ELF-1 (cell line): ENCODE results near the gene TERB2.
"Not testable (repeated sequence)": the region's sequence is repeated elsewhere in the genome, so short reads cannot be mapped to it uniquely, and the experiment has no call there.

Experiments
- DNase-seq: peaks from one replicate; pipeline ENCODE4 v3.0.0-alpha.2; 2016; ENCODE audit warnings: low read depth, low spot score

The TERB2 gene, protein sequence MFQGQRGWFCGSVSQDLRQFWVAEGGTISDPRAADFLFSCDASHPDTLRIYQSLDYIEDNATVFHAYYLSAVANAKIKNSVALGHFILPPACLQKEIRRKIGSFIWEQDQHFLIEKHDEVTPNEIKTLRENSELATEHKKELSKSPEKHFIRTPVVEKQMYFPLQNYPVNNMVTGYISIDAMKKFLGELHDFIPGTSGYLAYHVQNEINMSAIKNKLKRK

DNA sequence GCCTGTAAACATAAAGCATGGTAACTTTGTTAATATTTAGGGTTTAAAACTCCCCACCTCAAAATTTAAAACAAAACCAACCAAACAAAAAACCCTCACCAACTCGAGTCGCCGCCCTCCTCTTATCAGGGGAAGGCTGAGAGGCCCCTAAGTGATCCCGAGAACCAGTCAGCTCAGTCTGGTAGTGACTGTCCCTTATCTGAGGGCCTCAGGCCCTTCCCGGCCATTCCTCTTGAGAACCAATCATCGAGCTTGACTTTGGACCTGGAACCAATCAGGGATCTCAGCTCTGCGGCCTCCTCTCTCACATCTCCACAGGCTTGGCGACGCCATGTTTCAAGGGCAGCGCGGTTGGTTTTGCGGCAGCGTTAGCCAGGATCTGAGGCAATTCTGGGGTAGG lies at the start of gene TERB2:
Gene TERB2 (plus strand): TSS at position 300 of the 400 bp plus-strand sequence. CDS start 32 bp downstream, at position 332.
- no peak for DNase-seq

DNA sequence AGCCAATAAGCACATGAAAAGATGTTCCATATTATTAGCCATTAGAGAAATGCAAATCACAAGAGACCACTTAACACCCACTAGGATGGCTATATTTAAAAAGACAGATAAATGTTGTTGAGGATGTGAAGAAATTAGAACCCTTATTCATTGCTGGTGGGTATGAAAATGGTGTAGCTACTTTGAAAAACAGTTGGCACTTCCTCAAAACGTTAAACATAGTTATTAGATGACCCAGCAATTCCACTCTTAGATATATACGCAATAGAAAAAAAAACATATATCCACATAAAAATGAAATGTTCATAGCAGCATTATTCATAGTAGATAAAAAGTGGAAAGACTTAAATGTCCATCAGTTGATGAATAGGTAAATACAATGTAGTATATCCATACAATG lies 47.1 kb upstream of the TERB2 start:
- DNase-seq: no peak

DNA sequence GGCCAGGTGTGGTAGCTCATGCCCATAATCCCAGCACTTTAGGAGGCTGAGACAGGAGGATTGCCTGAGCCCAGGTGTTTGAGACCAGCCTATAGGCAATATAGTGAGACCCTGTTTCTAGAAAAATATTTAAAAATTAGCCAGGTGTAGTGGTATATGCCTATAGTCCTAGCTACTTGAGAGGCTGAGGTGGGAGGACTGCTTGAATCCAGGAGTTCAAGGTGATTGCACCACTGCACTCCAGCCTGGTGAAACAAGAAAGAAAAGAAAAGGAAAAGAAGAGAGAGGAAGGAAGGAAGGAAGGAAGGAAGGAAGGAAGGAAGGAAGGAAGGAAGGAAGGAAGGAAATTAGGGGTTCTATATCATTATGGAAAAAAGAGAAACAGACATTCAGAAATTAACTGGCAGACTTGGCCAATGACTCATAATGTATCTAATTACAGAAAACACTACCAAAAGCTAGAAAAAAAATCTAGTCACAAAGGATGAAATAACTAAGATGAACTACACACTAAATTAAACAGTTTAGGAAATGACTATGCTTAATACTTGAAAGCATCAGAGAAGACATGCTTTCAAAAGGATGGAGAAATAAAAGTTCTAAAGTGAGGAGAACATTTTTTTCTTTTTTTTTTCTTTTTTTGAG lies 45.4 kb upstream of the TERB2 start:
- DNase-seq: no peak

DNA sequence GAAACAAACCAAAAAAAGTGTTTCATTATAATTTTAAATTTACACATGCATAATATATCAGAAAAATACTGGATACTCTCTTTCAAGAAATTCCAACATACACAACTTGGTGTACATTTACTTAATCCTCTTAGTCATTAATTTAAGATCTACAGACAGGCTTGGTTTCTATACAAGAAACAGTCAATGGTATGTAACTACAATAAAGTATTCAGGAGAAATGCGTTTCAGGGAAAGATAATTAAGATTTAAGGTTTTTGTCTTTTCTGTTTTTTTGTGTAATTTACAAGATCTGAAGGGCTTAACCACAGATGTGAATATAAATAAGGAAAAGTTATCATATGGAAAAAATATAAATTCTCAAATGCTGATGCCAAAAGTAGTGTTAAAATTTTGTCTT lies 44.3 kb upstream of the TERB2 start:
- DNase-seq: not testable (repeated sequence)

DNA sequence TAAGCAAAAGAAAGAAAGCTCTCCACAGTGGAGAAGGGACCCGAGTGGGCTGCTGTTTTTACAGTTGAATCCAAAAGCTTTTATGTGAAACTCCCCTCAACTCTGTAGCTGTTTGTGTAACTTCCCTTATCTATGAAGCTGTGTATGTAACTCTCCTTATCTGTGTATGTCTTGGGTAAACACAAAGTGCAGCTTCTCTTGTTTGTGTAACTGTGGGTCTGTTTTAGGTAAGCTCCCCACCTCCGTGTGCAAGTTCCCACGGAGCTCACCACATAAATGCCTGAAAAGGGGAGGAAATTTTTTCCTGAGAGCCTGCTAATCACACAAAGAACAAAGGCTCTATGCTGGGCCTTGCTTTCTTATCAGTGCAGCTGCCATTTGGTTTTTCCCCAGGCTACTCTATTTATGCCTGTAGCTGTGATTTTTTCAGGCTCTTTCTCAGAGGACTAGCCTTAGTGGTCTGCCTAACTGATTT lies 43.5 kb upstream of the TERB2 start:
- DNase-seq: peak; percentile 61

DNA sequence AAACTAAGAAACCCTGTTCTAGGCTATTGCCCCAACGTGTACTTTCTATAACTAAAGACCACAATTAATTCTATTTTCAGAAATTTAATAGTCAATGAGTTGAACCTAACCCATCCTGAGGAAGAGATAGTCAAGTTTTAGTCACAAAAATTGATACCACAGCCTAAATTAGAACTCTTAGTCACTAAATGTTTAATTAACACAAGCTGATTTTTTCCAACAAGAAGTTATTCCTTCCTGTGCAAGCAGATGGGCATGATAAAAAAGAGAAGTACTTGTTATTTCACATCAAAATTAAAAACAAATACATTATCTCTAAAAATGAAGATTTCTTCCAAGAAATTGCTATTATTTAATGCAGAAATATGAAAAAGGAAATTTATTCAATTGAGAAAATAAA lies 38.4 kb upstream of the TERB2 start:
- no peak for DNase-seq

DNA sequence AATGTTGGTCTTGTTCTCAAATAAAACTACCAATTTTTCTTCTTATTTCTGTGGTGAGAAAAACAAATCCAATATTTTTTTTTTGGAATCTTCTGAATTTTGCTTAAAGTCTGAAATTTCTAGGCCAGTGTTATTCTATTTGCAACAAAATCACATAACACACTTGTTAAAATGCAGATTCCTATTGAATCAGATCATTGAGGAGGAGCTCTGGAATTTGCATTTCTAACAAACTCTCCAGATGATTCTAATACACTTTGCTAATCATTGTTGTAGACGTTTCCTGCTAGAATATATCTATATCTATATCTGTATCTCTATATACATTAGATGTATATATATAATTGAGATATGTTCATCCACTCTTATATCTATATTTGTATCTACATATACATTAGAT lies 27.8 kb upstream of the TERB2 start:
- not testable (repeated sequence) for DNase-seq

DNA sequence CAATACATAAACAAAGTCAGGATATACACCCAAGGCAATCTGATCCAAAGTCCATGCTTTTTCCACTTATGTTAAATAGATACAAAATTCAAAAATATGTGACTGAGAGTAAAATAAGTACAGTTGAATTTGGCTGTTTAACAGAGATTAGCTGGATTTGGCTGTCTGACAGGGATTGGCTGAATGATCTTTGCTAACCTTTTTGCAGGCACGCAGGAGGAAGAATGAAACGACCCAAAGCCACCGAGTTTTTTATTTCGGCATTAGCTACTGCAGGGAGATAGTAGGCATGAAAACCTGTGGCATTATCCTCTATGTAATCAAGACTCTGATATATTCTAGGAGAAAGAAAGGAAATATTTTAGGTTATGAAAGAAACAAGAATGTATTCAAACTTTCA lies 26.2 kb upstream of the TERB2 start:
- not testable (repeated sequence) for DNase-seq

DNA sequence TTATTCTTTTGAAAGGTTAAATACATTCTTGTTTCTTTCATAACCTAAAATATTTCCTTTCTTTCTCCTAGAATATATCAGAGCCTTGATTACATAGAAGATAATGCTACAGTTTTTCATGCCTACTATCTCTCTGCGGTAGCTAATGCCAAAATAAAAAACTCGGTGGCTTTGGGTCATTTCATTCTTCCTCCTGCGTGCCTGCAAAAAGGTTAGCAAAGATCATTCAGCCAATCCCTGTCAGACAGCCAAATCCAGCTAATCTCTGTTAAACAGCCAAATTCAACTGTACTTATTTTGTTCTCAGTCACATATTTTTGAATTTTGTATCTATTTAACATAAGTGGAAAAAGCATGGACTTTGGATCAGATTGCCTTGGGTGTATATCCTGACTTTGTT lies 1.8 kb downstream of the TERB2 start:
- DNase-seq: not testable (repeated sequence)

DNA sequence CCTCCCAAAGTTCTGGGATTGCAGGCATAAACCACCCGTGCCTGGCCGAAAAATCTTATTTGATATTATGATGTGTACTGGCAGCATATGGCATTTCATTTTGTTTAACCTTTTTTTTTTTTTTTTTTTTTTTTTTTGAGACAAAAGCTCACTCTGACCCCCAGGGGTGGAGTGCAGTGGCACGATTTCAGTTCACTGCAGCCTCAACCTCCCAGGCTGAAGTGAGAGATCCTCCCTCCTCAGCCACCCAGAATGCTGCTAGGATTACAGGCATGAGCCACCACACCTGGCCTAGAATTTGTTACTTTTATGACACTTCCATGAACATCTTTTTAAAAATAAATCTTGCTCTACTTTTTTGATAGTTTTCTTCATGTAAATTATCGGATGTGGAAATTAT lies 12.0 kb downstream of the TERB2 start:
- DNase-seq: no peak

DNA sequence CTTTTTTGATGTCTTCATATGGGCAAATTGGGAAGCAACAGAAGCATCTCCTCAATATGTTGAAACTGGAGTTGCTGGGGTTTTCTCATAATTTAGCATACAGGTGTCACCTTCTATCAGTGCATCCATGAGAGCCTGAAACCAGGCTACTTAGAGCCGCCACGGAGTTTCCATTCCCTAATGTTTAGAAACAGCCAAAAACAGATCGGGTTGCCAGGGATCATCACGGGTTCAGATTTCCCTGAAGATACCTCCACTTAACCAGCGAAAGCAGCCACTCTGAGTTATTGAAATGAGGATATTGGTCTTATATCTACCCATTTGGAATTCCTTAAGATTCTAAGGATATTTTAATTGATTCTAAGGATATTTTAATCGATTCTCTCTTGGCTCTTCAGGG lies 14.5 kb downstream of the TERB2 start:
- no peak for DNase-seq

DNA sequence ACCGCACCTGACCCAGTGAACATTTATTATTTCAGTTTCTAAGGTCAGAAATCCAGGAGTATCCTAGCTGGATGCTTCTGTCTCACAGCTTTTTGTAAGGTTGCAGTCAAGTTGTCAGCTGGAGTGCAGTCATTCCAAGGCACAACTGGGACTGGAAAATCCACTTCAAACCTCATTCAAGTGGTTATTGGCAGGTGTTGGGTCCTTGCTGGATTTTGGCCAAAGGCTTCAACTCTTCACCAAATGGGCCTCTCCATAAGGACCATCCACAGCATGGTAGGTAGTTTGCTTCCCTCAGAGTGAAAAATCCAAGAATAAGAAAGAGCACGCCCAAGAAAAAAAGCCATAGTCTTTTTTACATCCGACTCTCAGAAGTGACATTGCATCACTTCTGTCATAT lies 19.7 kb downstream of the TERB2 start:
- DNase-seq: not testable (repeated sequence)

DNA sequence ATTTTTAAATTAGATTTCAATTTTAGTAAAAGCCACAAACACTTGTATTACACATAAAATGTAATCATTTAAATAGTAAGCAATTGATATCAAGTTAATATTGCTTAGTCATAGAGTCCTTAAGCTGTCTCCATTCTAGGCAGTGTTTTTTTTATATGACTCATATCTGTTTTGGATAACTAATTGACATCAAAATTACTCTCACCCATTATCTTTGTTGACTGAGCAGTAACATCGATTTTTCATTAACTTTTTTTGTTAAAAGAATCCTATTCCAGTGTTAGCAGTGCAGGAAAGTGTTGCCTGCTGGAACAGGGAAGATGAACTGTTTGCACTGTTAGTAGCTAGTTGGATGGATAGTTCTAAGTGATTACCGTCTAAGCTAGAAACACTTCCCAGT lies 21.3 kb downstream of the TERB2 start:
- not testable (repeated sequence) for DNase-seq

DNA sequence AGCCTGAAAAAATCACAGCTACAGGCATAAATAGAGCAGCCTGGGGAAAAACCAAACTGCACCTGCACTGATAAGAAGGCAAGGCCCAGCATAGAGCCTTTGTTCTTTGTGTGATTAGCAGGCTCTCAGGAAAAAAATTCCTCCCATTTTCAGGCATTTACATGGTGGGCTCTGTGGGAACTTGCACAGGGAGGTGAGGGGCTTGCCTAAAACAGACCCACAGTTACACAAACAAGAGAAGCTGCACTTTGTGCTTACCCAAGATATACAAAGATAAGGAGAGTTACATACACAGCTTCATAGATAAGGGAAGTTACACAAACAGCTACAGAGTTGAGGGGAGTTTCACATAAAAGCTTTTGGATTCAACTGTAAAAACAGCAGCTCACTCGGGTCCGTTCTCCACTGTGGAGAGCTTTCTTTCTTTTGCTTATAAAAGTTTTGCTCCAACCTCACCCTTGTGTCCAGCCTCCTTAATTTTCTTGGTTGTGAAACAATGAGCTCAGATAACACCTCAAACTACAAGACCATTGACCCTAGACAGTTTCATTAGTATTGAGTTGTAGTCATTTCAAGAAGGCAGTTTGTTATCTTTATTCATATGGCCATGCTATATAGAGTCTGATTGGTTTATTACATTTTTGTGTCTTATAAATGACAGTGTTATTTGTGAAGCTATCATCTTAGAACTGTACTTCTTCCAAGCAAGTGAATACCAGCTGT lies 23.3 kb downstream of the TERB2 start:
- DNase-seq: peak; percentile 31

DNA sequence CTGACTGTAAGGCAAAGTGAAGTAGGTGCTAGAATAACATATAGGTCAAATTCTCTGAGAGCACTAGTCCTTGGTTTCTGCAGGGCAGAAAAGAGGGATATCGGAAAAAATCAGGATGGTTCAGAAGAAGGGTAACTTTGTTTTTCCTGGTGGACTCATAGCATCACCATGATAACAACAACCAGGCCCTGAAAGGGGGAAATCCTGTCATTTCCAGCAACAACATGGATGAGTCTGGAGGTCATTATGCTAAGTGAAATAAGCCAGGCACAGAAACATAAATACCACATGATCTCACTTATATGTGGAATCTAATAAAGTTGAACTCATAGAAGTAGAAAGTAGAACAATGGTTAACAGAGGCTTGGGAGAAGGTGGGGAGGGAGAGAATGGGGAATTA lies 27.7 kb downstream of the TERB2 start:
- DNase-seq: not testable (repeated sequence)

DNA sequence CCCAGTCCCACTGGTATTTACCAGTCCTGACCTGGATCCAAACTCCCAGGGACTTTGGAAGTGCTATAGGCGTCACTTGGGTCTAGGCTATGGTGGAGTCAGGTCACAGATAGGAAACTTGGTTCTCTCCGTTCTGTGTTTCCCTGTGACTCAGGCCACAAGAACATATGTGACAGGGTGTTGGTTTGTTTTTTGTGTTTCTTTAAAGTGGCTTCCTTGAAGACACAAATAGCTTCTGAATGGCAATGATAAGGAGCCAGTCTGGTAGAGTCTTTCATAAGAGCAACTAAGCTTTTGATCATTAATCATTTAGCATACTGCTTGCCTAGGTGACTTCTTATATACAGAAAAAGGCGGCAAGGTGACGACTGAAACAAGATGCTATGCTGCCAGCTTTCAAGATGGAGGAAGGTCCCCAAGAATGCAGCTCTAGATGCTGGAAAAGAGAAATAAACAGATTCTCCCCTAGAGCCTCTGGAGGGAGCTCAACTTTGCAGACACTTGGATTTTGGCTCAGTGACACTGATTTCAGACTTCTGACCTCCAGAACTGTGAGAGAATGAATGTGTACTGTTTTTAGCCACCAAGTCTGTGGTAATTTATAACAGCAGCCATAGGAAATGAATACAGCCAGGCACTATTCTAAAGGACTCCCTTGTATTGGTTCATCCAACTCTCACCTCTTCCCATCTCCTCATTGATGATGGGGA lies 30.0 kb downstream of the TERB2 start:
- not testable (repeated sequence) for DNase-seq

DNA sequence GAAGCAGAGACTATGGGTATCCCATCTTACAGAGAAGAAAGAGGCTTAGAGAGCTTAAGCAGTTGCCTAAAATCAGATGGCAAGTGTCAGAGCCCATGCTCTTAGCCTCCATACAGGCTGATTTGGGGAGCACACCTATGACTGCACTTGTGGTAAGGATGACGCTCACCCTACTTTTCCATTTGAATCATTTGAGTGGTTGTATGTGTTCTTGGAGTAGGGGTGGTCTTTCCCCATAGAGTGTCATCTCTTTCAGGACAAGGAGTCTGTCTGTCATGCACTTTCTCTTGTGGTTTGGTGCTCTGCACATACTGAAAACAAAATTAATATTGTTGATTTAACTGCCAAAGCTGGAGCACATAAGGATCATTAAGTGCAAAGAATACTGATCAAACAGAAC lies 31.2 kb downstream of the TERB2 start:
- DNase-seq: not testable (repeated sequence)

DNA sequence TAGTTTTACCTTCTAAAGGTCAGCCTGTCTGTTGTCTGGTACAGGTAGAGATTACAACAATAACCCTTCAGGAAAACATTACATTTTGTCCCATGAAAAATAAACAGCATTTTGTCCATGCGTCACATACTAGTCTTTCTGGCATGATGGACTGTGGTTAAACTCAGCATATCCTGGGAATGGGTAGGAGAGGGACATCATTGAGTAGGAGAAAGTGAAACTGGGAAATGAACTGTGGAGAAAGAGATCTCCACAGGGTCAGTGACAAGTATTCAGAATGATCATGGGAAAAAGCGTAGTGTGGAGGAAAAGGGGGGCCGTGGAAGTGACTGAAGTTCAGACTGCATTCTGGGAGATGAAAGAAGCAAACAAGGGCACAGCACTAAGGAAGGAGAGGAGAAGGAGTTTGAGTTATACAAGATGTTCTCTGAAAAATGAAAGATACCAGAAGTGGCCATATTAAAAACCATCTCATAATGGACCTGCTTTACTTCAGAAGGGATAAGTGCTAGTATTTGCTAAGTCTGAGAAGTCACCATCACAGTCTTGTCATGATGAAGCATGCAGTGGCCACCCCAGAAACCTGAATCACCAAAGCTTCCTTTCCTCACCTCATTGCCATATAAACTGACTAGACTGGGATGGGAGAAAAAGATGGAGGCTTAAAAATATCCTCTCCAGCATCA lies 31.8 kb downstream of the TERB2 start:
- DNase-seq: not testable (repeated sequence)

DNA sequence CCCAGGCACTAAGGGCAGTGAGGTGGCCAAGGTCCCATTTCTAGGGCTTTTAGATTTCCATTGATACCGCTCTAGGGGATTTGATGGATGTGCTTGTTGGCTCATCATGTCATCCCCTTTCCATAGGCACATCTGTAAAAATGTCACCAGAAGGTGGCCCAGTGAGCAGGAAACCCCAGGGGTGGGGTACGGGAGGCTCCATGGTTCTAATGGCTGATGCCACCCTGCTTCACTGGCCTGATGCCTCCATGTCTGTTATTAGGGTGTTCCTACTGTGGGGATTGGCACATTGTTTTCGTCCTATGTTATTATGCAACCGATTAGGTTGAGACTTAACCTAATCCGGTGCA lies 32.4 kb downstream of the TERB2 start:
- not testable (repeated sequence) for DNase-seq

DNA sequence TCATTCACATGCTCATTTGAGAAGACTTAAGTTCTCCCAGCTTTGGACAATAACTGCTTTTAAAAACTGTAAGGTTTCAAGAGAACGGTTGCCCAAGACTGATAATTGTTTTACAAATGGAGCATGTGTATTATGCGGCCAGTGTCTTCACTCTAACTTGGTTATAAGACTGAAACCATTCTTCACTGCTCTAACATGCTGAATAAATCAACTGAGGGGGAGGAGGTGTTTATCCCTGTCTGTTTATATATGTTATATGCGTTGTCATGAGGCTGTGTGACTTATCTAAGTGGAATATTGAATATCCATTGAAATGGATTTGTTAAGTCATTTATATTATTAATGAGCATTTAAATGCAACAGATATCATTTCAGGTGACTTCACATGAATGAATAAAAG lies 41.1 kb downstream of the TERB2 start:
- DNase-seq: not testable (repeated sequence)

DNA sequence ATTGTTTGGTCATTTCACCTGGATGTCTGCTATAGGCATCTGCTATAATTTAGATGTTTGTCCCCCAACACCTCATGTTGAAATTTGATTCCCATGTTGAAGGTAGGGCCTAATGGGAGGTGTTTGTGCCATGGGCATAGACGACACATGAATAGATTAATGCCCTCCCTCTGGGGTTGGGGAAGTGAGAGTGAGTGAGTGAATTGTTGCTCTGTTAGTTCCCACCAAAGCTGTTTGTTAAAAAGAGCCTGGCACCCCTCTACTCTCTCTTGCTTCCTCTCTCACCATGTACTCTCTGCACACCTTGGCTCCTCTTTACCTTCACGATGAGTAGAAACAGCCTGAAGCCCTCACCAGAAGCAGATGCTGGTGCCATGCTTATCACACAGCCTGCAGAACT lies 42.6 kb downstream of the TERB2 start:
- no peak for DNase-seq

DNA sequence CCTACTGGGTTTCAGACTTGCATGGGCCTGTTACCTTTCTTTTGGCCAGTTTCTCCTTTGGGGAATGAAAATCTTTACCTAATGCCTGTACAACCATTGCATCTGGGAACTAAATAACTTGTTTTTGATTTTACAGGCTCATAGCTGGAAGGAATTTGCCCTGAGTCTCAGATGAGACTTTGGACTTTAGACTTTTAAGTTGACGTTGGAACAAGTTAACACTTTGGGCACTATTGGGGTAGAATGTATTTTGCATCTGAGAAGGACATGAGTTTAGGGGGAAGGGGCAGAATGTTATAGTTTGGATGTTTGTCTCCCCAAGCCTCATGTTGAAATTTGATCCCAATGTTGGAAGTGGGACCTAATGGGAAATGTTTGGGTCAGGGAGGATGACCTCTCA lies 44.7 kb downstream of the TERB2 start:
- not testable (repeated sequence) for DNase-seq
